HCT116 (cell line): ENCODE data around the gene DPH5. TPM values are rescaled to one million over a fixed set of nuclear protein-coding genes. Genes with fewer than 3 reads are reported as not detected.

ENCODE experiments used
- ATAC-seq: fragments of 200-7000 bp; cut with Tn5 transposase; 2 replicates; pipeline ENCODE4 v1.9.1; 2020; ENCODE audit warnings: mild to moderate bottlenecking, moderate library complexity
- Bru-seq: library from RNA; stranded (reverse); fragments of 400-500 nt; gene quantifications from one replicate; lab custom pipeline; 2021; lab: Mats Ljungman, UMichigan
- BruChase-seq, 2 experiments: library from RNA; stranded (reverse); fragments of 400-500 nt; gene quantifications; one replicate each; lab custom pipeline; 2021; lab: Mats Ljungman, UMichigan
- BruUV-seq: library from RNA; stranded (reverse); fragments of 400-500 nt; replicated peaks from 2 replicates; lab custom pipeline; 2021; lab: Mats Ljungman, UMichigan
- CTCF ChIA-PET: fragments of 300-600 bp; sonication (Branson Sonifier 250); formaldehyde crosslinking; loops from one replicate; lab custom pipeline; 2021; ENCODE audit warnings: antibody characterized with exemption; lab: Charles Lee
- POLR2A ChIA-PET: fragments of 300-600, 350-600 bp; sonication (Branson Sonifier 250); formaldehyde crosslinking; loops from one replicate; lab custom pipeline; 2021; ENCODE audit warnings: antibody characterized with exemption; lab: Charles Lee
- RAD21 ChIA-PET, 2 experiments: fragments of 300-600 bp; sonication (Branson Sonifier 250); formaldehyde crosslinking; loops; one replicate each; lab custom pipeline; 2023; ENCODE audit warnings: low total read pairs in 2 of 2; ENCODE audit not compliant: uncharacterized antibody in 2 of 2, unreplicated experiment in 2 of 2, low non-redundant PET in 1 of 2; lab: Charles Lee
- DNase-seq: peaks from one replicate; pipeline ENCODE4 v3.0.0-alpha.2; 2010; ENCODE audit warnings: low read depth, low spot score
- H2AFZ ChIP-seq: fragments of 200-600 bp; shearing (Covaris generic), sonication (generic); 2 replicates; pipeline ENCODE4 v1.6.1; 2017; ENCODE audit warnings: low read depth, mixed run types, mixed read lengths, antibody characterized with exemption, low read length; ENCODE audit not compliant: poor library complexity, severe bottlenecking
- H3K27ac ChIP-seq: 2 replicates; pipeline ENCODE4 v1.5.1; 2012; ENCODE audit warnings: low read depth, low read length
- H3K27me3 ChIP-seq: fragments of 200-600 bp; sonication (generic); 2 replicates; pipeline ENCODE4 v1.6.1; 2016; ENCODE audit warnings: mixed run types, low read length, mixed read lengths; ENCODE audit not compliant: insufficient read depth
- H3K36me3 ChIP-seq, 2 experiments: fragments of 200-500 bp in 1 of 2; fragments of 200-600 bp in 1 of 2; sonication (Bioruptor generic) in 1 of 2; sonication (generic) in 1 of 2; 2 replicates each; pipeline versions ENCODE4 v1.5.1 to v1.6.1; 2014 to 2016; ENCODE audit warnings: low read length in 2 of 2, inconsistent platforms in 1 of 2, mixed read lengths in 1 of 2, mixed run types in 1 of 2; ENCODE audit not compliant: insufficient read depth in 2 of 2, control insufficient read depth in 1 of 2
- H3K4me1 ChIP-seq, 2 experiments: fragments of 200-600 bp in 1 of 2; sonication (generic) in 1 of 2; 2 replicates each; pipeline versions ENCODE4 v1.5.1 to v1.6.1; 2012 to 2017; ENCODE audit warnings: low read length in 2 of 2, inconsistent platforms in 1 of 2, mild to moderate bottlenecking in 1 of 2, mixed read lengths in 1 of 2, mixed run types in 1 of 2, moderate library complexity in 1 of 2; ENCODE audit not compliant: insufficient read depth in 2 of 2, control insufficient read depth in 1 of 2
- H3K4me2 ChIP-seq: fragments of 200-600 bp; sonication (generic); 2 replicates; pipeline ENCODE4 v1.6.1; 2017; ENCODE audit warnings: mixed run types, low read length, mixed read lengths
- H3K4me3 ChIP-seq, 2 experiments: fragments of 200-600 bp in 1 of 2; sonication (generic) in 1 of 2; replicated peaks in 1 of 2; 2 replicates each; pipeline ENCODE4 v1.5.1; 2011 to 2016; ENCODE audit warnings: low read length in 2 of 2, control low read depth in 1 of 2, low read depth in 1 of 2, mild to moderate bottlenecking in 1 of 2, mixed read lengths in 1 of 2, mixed run types in 1 of 2
- H3K79me2 ChIP-seq: fragments of 200-600 bp; sonication (generic); 2 replicates; pipeline ENCODE4 v1.6.1; 2017; ENCODE audit warnings: mild to moderate bottlenecking, mixed run types, low read length, moderate library complexity, mixed read lengths; ENCODE audit not compliant: insufficient read depth
- H3K9ac ChIP-seq: fragments of 200-600 bp; sonication (generic); 2 replicates; pipeline ENCODE4 v1.6.1; 2016; ENCODE audit warnings: low read length, mixed read lengths
- H3K9me2 ChIP-seq: fragments of 200-600 bp; sonication (generic), shearing (Covaris generic); 2 replicates; pipeline ENCODE4 v1.6.1; 2017; ENCODE audit warnings: mixed run types, mild to moderate bottlenecking, moderate library complexity; ENCODE audit not compliant: insufficient read depth
- H3K9me3 ChIP-seq, 2 experiments: fragments of 200-500 bp in 1 of 2; fragments of 200-600 bp in 1 of 2; sonication (Bioruptor generic) in 1 of 2; sonication (generic) in 1 of 2; 2 replicates each; pipeline ENCODE4 v1.6.1; 2014 to 2017; ENCODE audit warnings: low read length in 2 of 2, mixed read lengths in 2 of 2, inconsistent platforms in 1 of 2, low read depth in 1 of 2, mild to moderate bottlenecking in 1 of 2, mixed run types in 1 of 2, moderate library complexity in 1 of 2; ENCODE audit not compliant: control insufficient read depth in 1 of 2, insufficient read depth in 1 of 2
- H4K20me1 ChIP-seq: fragments of 200-600 bp; sonication (generic), shearing (Covaris generic); 2 replicates; pipeline ENCODE4 v1.6.1; 2017; ENCODE audit warnings: mixed run types, mild to moderate bottlenecking, moderate library complexity; ENCODE audit not compliant: insufficient read depth
- CBX3 ChIP-seq: IDR thresholded peaks from 2 replicates; pipeline ENCODE4 v1.6.1; 2012; ENCODE audit warnings: low read depth
- ELF1 ChIP-seq: IDR thresholded peaks from 2 replicates; pipeline ENCODE4 v1.6.1; 2012; ENCODE audit warnings: low read depth, borderline replicate concordance
- EZH2 ChIP-seq: fragments of 200-600 bp; sonication (generic); IDR thresholded peaks from 2 replicates; pipeline ENCODE4 v1.6.1; 2017; ENCODE audit warnings: antibody characterized with exemption, mixed run types
- MAX ChIP-seq: IDR thresholded peaks from 2 replicates; pipeline ENCODE4 v1.6.1; 2012
- POLR2A ChIP-seq: IDR thresholded peaks from 2 replicates; pipeline ENCODE4 v1.7.0; 2011; ENCODE audit warnings: borderline replicate concordance; ENCODE audit not compliant: insufficient read depth, insufficient read length; ENCODE audit errors: extremely low read depth
- POLR2AphosphoS5 ChIP-seq: IDR thresholded peaks from 2 replicates; pipeline ENCODE4 v1.6.1; 2011; ENCODE audit warnings: mild to moderate bottlenecking, low read depth, low read length, moderate library complexity
- SIN3A ChIP-seq: IDR thresholded peaks from 2 replicates; pipeline ENCODE4 v1.6.1; 2012; ENCODE audit warnings: low read depth
- TCF7L2 ChIP-seq: IDR thresholded peaks from 2 replicates; pipeline ENCODE4 v1.7.0; 2011; ENCODE audit warnings: borderline replicate concordance, inconsistent platforms; ENCODE audit not compliant: insufficient read depth, insufficient read length; ENCODE audit errors: extremely low read depth
- YY1 ChIP-seq: IDR thresholded peaks from 2 replicates; pipeline ENCODE4 v1.6.1; 2011; ENCODE audit warnings: low read length, low read depth, moderate library complexity, mild to moderate bottlenecking; ENCODE audit not compliant: insufficient replicate concordance; ENCODE audit errors: extremely low read depth
- ZFX ChIP-seq: fragments of 450-650 bp; IDR thresholded peaks from 2 replicates; pipeline ENCODE4 v1.6.1; 2017
- intact Hi-C: fragments of 100-400 bp; cut with micrococcal nuclease; formaldehyde crosslinking; loops from 2 replicates; pipeline ENCODE4 v1.10.0; 2022
- long read RNA-seq: library from polyadenylated mRNA; unstranded; transcript quantifications from one replicate; pipeline ENCODE4 v2.0.0, GENCODE V29; 2021; ENCODE audit not compliant: unreplicated experiment
- polyA plus RNA-seq: library from polyadenylated mRNA; unstranded; fragments of >200 nt; gene quantifications from 2 replicates; pipeline ENCODE4 v1.2.1, GENCODE V29; 2012; ENCODE audit warnings: missing spikeins
- total RNA-seq: library from RNA; stranded (reverse); gene quantifications from one replicate; pipeline ENCODE4 v1.2.1, GENCODE V29; 2021; ENCODE audit not compliant: unreplicated experiment
- TF ChIP-seq, protein P1 (sequence below): IDR thresholded peaks from 2 replicates; pipeline ENCODE4 v1.6.1; 2012; ENCODE audit warnings: low read depth

Gene DPH5
- total RNA-seq: 55.8 TPM
- 27.4 and 36.4 TPM in 2 replicates for polyA plus RNA-seq
- Bru-seq, nascent RNA: percentile 78 among the genes with signal in this experiment
- percentile 66 among the genes with signal in this experiment for BruChase-seq, experiment 1, labeled RNA remaining after a 6-hour chase
- BruChase-seq, experiment 2, labeled RNA remaining after a 2-hour chase: percentile 85 among the genes with signal in this experiment
- long read RNA-seq, transcript DPH5-203 (8 exons, 1,316 nt): major isoform, 22 of 51 reads
- long read RNA-seq, partial matches to known transcripts: 3 of 51 reads
- long read RNA-seq, other reads (novel, unspliced or antisense): 17 of 51 reads

GRCh38 chr1:101025657-101026429, at the start of gene DPH5:
Gene DPH5, minus strand, starts transcription at chr1:101025784. Its CDS starts 341 bp downstream, at chr1:101025443.
- peak within 1 kb of the TSS; percentile 81 for H3K4me2 ChIP-seq
- intact Hi-C loops: loop anchor here (10.0 kb wide), 2 partner anchors 209 to 259 kb away; partner anchors contain the start of gene S1PR1
- peak within 1 kb of the TSS; percentile 76 for H3K9ac ChIP-seq
- ChIA-PET POLR2A (interaction anchor here (0.5 to 1.4 kb wide), 2 partner anchors 9 to 700 kb away, joined by 3 read pairs; no protein-coding TSS in a partner anchor), CTCF (no interaction called here), RAD21 (no interaction called here)
- TF ChIP-seq TCF7L2 (peak; percentile 69), EZH2 (no peak), ZFX (peak; percentile 91), ELF1 (no peak), SIN3A (peak; percentile 81), POLR2AphosphoS5 (peak; percentile 91), MAX (peak; percentile 97), YY1 (peak; percentile 35), CBX3 (0 out of 2 replicates have a peak, but pooled peaks have one; percentile 26), POLR2A (peak; percentile 81)
- TF ChIP-seq, protein P1, sequence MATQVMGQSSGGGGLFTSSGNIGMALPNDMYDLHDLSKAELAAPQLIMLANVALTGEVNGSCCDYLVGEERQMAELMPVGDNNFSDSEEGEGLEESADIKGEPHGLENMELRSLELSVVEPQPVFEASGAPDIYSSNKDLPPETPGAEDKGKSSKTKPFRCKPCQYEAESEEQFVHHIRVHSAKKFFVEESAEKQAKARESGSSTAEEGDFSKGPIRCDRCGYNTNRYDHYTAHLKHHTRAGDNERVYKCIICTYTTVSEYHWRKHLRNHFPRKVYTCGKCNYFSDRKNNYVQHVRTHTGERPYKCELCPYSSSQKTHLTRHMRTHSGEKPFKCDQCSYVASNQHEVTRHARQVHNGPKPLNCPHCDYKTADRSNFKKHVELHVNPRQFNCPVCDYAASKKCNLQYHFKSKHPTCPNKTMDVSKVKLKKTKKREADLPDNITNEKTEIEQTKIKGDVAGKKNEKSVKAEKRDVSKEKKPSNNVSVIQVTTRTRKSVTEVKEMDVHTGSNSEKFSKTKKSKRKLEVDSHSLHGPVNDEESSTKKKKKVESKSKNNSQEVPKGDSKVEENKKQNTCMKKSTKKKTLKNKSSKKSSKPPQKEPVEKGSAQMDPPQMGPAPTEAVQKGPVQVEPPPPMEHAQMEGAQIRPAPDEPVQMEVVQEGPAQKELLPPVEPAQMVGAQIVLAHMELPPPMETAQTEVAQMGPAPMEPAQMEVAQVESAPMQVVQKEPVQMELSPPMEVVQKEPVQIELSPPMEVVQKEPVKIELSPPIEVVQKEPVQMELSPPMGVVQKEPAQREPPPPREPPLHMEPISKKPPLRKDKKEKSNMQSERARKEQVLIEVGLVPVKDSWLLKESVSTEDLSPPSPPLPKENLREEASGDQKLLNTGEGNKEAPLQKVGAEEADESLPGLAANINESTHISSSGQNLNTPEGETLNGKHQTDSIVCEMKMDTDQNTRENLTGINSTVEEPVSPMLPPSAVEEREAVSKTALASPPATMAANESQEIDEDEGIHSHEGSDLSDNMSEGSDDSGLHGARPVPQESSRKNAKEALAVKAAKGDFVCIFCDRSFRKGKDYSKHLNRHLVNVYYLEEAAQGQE: no peak
- peaks cover 0 to under 1% of the 10 kb centered on the region in 2 experiments; a peak in 1 of 4 replicates for H3K36me3 ChIP-seq
- H3K4me1 ChIP-seq: peaks cover 4 to 12% of the 10 kb centered on the region in 2 experiments; a peak in 3 of 4 replicates
- peak within 1 kb of the TSS; percentile 89 to 92 for H3K4me3 ChIP-seq
- H3K79me2 ChIP-seq: peaks cover 64% of the 10 kb centered on the region
- no peaks in the 10 kb centered on the region for H3K9me3 ChIP-seq
- TSS peak; percentile 66 for BruUV-seq
- peak within 1 kb of the TSS; percentile 49 for H3K27ac ChIP-seq
- H2AFZ ChIP-seq: peak within 1 kb of the TSS; percentile 28
- ATAC-seq (peak; percentile 91), DNase-seq (peak; percentile 82)
- no peaks in the 10 kb centered on the region for H4K20me1 ChIP-seq
- H3K27me3 ChIP-seq: no peaks in the 10 kb centered on the region
- no peaks in the 10 kb centered on the region for H3K9me2 ChIP-seq
